MM.1S (cell line): ENCODE data around the gene ASB6.

Experiments used
- EZH2 ChIP-seq: fragments of 300-600 bp; sonication (generic); optimal IDR thresholded peaks from 2 replicates; pipeline ENCODE3; 2017; ENCODE audit warnings: low read depth, mild to moderate bottlenecking, antibody characterized with exemption, low read length, mixed read lengths
- TF ChIP-seq, protein P1 (sequence below): fragments of 300-600 bp; sonication (generic); IDR thresholded peaks from 2 replicates; pipeline ENCODE4 v1.5.1; 2016; ENCODE audit warnings: antibody characterized with exemption, low read length, mixed read lengths

DNA sequence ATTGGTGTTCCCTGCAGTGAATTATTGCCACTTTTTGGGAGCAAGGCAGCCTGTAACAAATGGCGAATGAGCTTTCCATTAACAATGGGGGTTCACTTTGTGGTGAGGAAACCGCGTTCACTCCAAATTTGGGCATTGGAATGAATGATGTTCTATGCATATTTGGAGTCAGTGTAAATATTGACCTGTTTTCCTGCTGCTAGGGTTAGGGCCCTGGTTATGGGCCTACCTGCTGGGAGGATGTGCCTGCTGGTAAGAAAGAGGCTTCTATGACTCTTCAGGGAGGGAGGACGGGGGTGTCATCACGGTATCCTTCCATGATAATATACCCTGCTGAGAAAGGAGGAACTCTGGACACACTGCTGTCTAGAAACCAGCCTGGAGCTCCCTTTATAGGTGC lies 50.0 kb downstream of the ASB6 start:
- TF ChIP-seq, protein P1, sequence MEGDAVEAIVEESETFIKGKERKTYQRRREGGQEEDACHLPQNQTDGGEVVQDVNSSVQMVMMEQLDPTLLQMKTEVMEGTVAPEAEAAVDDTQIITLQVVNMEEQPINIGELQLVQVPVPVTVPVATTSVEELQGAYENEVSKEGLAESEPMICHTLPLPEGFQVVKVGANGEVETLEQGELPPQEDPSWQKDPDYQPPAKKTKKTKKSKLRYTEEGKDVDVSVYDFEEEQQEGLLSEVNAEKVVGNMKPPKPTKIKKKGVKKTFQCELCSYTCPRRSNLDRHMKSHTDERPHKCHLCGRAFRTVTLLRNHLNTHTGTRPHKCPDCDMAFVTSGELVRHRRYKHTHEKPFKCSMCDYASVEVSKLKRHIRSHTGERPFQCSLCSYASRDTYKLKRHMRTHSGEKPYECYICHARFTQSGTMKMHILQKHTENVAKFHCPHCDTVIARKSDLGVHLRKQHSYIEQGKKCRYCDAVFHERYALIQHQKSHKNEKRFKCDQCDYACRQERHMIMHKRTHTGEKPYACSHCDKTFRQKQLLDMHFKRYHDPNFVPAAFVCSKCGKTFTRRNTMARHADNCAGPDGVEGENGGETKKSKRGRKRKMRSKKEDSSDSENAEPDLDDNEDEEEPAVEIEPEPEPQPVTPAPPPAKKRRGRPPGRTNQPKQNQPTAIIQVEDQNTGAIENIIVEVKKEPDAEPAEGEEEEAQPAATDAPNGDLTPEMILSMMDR: no peak
- no peak for TF ChIP-seq EZH2
